HCT116 (cell line): ENCODE measurements around the gene MEIOSIN. TPM values are rescaled to one million over a fixed set of nuclear protein-coding genes. Genes with fewer than 3 reads are reported as not detected.

Experiments used
- ATAC-seq: fragments of 200-7000 bp; cut with Tn5 transposase; 2 replicates; pipeline ENCODE4 v1.9.1; 2020; ENCODE audit warnings: mild to moderate bottlenecking, moderate library complexity
- BruUV-seq: library from RNA; stranded (reverse); fragments of 400-500 nt; replicated peaks from 2 replicates; lab custom pipeline; 2021; lab: Mats Ljungman, UMichigan
- CTCF ChIA-PET: fragments of 300-600 bp; sonication (Branson Sonifier 250); formaldehyde crosslinking; loops from one replicate; lab custom pipeline; 2021; ENCODE audit warnings: antibody characterized with exemption; lab: Charles Lee
- POLR2A ChIA-PET: fragments of 300-600, 350-600 bp; sonication (Branson Sonifier 250); formaldehyde crosslinking; loops from one replicate; lab custom pipeline; 2021; ENCODE audit warnings: antibody characterized with exemption; lab: Charles Lee
- RAD21 ChIA-PET, 2 experiments: fragments of 300-600 bp; sonication (Branson Sonifier 250); formaldehyde crosslinking; loops; one replicate each; lab custom pipeline; 2023; ENCODE audit warnings: low total read pairs in 2 of 2; ENCODE audit not compliant: uncharacterized antibody in 2 of 2, unreplicated experiment in 2 of 2, low non-redundant PET in 1 of 2; lab: Charles Lee
- DNase-seq: peaks from one replicate; pipeline ENCODE4 v3.0.0-alpha.2; 2010; ENCODE audit warnings: low read depth, low spot score
- H2AFZ ChIP-seq: fragments of 200-600 bp; shearing (Covaris generic), sonication (generic); 2 replicates; pipeline ENCODE4 v1.6.1; 2017; ENCODE audit warnings: low read depth, mixed run types, mixed read lengths, antibody characterized with exemption, low read length; ENCODE audit not compliant: poor library complexity, severe bottlenecking
- H3K27ac ChIP-seq: 2 replicates; pipeline ENCODE4 v1.5.1; 2012; ENCODE audit warnings: low read depth, low read length
- H3K27me3 ChIP-seq: fragments of 200-600 bp; sonication (generic); 2 replicates; pipeline ENCODE4 v1.6.1; 2016; ENCODE audit warnings: mixed run types, low read length, mixed read lengths; ENCODE audit not compliant: insufficient read depth
- H3K36me3 ChIP-seq, 2 experiments: fragments of 200-500 bp in 1 of 2; fragments of 200-600 bp in 1 of 2; sonication (Bioruptor generic) in 1 of 2; sonication (generic) in 1 of 2; 2 replicates each; pipeline versions ENCODE4 v1.5.1 to v1.6.1; 2014 to 2016; ENCODE audit warnings: low read length in 2 of 2, inconsistent platforms in 1 of 2, mixed read lengths in 1 of 2, mixed run types in 1 of 2; ENCODE audit not compliant: insufficient read depth in 2 of 2, control insufficient read depth in 1 of 2
- H3K4me1 ChIP-seq, 2 experiments: fragments of 200-600 bp in 1 of 2; sonication (generic) in 1 of 2; 2 replicates each; pipeline versions ENCODE4 v1.5.1 to v1.6.1; 2012 to 2017; ENCODE audit warnings: low read length in 2 of 2, inconsistent platforms in 1 of 2, mild to moderate bottlenecking in 1 of 2, mixed read lengths in 1 of 2, mixed run types in 1 of 2, moderate library complexity in 1 of 2; ENCODE audit not compliant: insufficient read depth in 2 of 2, control insufficient read depth in 1 of 2
- H3K4me2 ChIP-seq: fragments of 200-600 bp; sonication (generic); 2 replicates; pipeline ENCODE4 v1.6.1; 2017; ENCODE audit warnings: mixed run types, low read length, mixed read lengths
- H3K4me3 ChIP-seq, 2 experiments: fragments of 200-600 bp in 1 of 2; sonication (generic) in 1 of 2; replicated peaks in 1 of 2; 2 replicates each; pipeline ENCODE4 v1.5.1; 2011 to 2016; ENCODE audit warnings: low read length in 2 of 2, control low read depth in 1 of 2, low read depth in 1 of 2, mild to moderate bottlenecking in 1 of 2, mixed read lengths in 1 of 2, mixed run types in 1 of 2
- H3K79me2 ChIP-seq: fragments of 200-600 bp; sonication (generic); 2 replicates; pipeline ENCODE4 v1.6.1; 2017; ENCODE audit warnings: mild to moderate bottlenecking, mixed run types, low read length, moderate library complexity, mixed read lengths; ENCODE audit not compliant: insufficient read depth
- H3K9ac ChIP-seq: fragments of 200-600 bp; sonication (generic); 2 replicates; pipeline ENCODE4 v1.6.1; 2016; ENCODE audit warnings: low read length, mixed read lengths
- H3K9me2 ChIP-seq: fragments of 200-600 bp; sonication (generic), shearing (Covaris generic); 2 replicates; pipeline ENCODE4 v1.6.1; 2017; ENCODE audit warnings: mixed run types, mild to moderate bottlenecking, moderate library complexity; ENCODE audit not compliant: insufficient read depth
- H3K9me3 ChIP-seq, 2 experiments: fragments of 200-500 bp in 1 of 2; fragments of 200-600 bp in 1 of 2; sonication (Bioruptor generic) in 1 of 2; sonication (generic) in 1 of 2; 2 replicates each; pipeline ENCODE4 v1.6.1; 2014 to 2017; ENCODE audit warnings: low read length in 2 of 2, mixed read lengths in 2 of 2, inconsistent platforms in 1 of 2, low read depth in 1 of 2, mild to moderate bottlenecking in 1 of 2, mixed run types in 1 of 2, moderate library complexity in 1 of 2; ENCODE audit not compliant: control insufficient read depth in 1 of 2, insufficient read depth in 1 of 2
- H4K20me1 ChIP-seq: fragments of 200-600 bp; sonication (generic), shearing (Covaris generic); 2 replicates; pipeline ENCODE4 v1.6.1; 2017; ENCODE audit warnings: mixed run types, mild to moderate bottlenecking, moderate library complexity; ENCODE audit not compliant: insufficient read depth
- CEBPB ChIP-seq: IDR thresholded peaks from 2 replicates; pipeline ENCODE4 v1.6.1; 2012; ENCODE audit warnings: low read depth
- POLR2A ChIP-seq: IDR thresholded peaks from 2 replicates; pipeline ENCODE4 v1.7.0; 2011; ENCODE audit warnings: borderline replicate concordance; ENCODE audit not compliant: insufficient read depth, insufficient read length; ENCODE audit errors: extremely low read depth
- POLR2AphosphoS5 ChIP-seq: IDR thresholded peaks from 2 replicates; pipeline ENCODE4 v1.6.1; 2011; ENCODE audit warnings: mild to moderate bottlenecking, low read depth, low read length, moderate library complexity
- RAD21 ChIP-seq: IDR thresholded peaks from 2 replicates; pipeline ENCODE4 v1.6.1; 2012; ENCODE audit warnings: low read depth, mild to moderate bottlenecking
- SIN3A ChIP-seq: IDR thresholded peaks from 2 replicates; pipeline ENCODE4 v1.6.1; 2012; ENCODE audit warnings: low read depth
- SP1 ChIP-seq: IDR thresholded peaks from 2 replicates; pipeline ENCODE4 v1.6.1; 2012; ENCODE audit warnings: low read depth
- SRF ChIP-seq: IDR thresholded peaks from 2 replicates; pipeline ENCODE4 v1.6.1; 2012; ENCODE audit warnings: low read depth
- TCF7L2 ChIP-seq: IDR thresholded peaks from 2 replicates; pipeline ENCODE4 v1.7.0; 2011; ENCODE audit warnings: borderline replicate concordance, inconsistent platforms; ENCODE audit not compliant: insufficient read depth, insufficient read length; ENCODE audit errors: extremely low read depth
- YY1 ChIP-seq: IDR thresholded peaks from 2 replicates; pipeline ENCODE4 v1.6.1; 2011; ENCODE audit warnings: low read length, low read depth, moderate library complexity, mild to moderate bottlenecking; ENCODE audit not compliant: insufficient replicate concordance; ENCODE audit errors: extremely low read depth
- ZFX ChIP-seq: fragments of 450-650 bp; IDR thresholded peaks from 2 replicates; pipeline ENCODE4 v1.6.1; 2017
- intact Hi-C: fragments of 100-400 bp; cut with micrococcal nuclease; formaldehyde crosslinking; loops from 2 replicates; pipeline ENCODE4 v1.10.0; 2022
- total RNA-seq: library from RNA; stranded (reverse); gene quantifications from one replicate; pipeline ENCODE4 v1.2.1, GENCODE V29; 2021; ENCODE audit not compliant: unreplicated experiment
- TF ChIP-seq, protein P1 (sequence below): IDR thresholded peaks from 2 replicates; pipeline ENCODE4 v1.6.1; 2012

MEIOSIN gene
- total RNA-seq, 1 experiment from 2014 or later, result 2.1 TPM

DNA sequence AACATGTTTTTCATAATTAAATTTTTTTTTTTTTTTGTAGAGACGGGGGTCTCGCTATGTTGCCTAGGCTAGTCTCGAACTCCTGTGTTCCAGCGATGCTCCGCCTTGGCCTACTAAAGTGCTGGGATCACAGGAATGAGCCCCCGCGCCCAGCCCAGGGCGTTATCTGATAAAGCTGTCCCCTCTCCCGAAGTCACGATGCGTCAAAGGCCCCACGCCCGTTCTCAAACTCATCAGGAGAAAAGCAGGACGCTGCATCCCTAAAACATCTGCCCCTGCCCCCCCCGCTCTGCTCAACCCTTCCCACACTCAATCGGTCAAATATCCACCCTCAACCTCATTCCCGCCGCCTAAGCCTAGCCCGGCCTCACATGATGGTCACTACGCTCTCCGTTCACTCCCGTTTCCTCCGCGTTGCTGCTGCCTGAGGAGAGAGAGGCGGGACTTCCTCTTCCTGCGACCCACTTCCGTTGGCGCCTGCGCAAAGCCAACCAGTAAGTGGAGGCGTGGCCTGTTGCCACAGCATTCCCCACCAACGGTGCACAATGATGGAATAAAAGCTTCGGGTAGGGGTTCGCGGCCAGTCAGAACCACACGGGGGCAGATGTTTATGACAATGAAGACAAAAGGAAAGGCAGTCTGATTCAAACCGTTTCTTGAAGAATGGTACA lies 41.6 kb upstream of the MEIOSIN start, which contains the start of gene SNRPD2 (continued):
- no peak for TF ChIP-seq TCF7L2
- TF ChIP-seq CEBPB, result no peak

DNA sequence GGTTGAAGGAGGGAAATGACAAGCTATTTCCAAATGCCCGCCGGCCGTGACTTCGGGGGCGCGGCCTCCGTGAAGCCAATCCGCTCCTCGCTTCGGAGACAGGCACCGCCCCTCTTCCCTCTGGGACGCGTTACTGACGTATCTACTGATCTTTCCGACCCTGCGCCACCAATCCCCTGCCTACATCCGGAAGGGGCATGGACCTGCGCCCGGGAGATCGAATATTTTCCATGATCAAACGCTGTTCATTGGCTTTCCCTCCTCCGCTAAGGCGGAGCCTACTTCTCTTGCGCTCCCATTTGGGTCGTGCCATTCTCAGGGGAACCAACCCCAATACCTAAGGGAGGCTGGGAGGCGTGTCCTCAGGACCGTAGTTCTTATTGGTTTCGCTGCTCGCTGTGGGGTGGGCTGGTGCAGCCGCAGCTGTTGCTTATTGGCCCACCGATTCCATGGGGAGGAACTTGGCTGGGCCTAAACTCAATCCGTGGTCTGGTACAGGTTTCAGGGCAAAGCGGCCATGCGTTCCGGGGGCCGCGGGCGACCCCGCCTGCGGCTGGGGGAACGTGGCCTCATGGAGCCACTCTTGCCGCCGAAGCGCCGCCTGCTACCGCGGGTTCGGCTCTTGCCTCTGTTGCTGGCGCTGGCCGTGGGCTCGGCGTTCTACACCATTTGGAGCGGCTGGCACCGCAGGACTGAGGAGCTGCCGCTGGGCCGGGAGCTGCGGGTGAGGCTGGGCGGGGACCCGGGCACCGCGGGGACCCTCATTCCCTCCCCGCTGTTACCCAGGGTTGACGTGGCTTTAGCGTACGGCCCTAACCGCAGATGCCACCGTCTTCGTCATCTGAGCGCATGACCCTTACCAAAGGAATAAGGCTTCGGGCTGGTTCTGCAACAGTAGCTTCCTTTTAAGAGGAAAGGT lies 40.8 kb upstream of the MEIOSIN start, which contains the start of gene QPCTL:
Gene QPCTL, plus strand, starts transcription at position 480 of the 919 bp plus-strand sequence. Its CDS starts 38 bp downstream, at position 518.
- Histone ChIP-seq H3K4me2 (peak within 1 kb of the TSS; percentile 95), H3K79me2 (peaks cover 45% of the 10 kb centered on the region), H3K27ac (peak within 1 kb of the TSS; percentile 79), H3K9me2 (no peaks in the 10 kb centered on the region), H4K20me1 (no peaks in the 10 kb centered on the region; the same call in 1 of the 2 replicates)
- POLR2A ChIA-PET, result interaction anchor here (0.7 to 4.3 kb wide), 14 partner anchors 10 to 1548 kb away, joined by 3 to 24 read pairs (median 6); partner anchors contain the start of genes FOSB and SIX5
- RAD21 ChIA-PET, result interaction anchor here (0.8 to 1.8 kb wide), 3 partner anchors 25 to 77 kb away, joined by 3 to 4 read pairs (median 4); partner anchors contain the start of gene SIX5 (in 1 of the 2)
- TF ChIP-seq SRF, result peak; percentile 62; the same call in 1 of the 2 replicates
- TF ChIP-seq YY1, result no peak
- peak; percentile 94 for TF ChIP-seq TCF7L2
- TF ChIP-seq SP1, result peak; percentile 79
- no peak for TF ChIP-seq RAD21
- TF ChIP-seq SIN3A, result peak; percentile 63
- TF ChIP-seq ZFX, result peak; percentile 69; the same call in 1 of the 2 replicates
- TF ChIP-seq POLR2A, result peak; percentile 61
- peak; percentile 85 for TF ChIP-seq POLR2AphosphoS5
- TF ChIP-seq, protein P1, sequence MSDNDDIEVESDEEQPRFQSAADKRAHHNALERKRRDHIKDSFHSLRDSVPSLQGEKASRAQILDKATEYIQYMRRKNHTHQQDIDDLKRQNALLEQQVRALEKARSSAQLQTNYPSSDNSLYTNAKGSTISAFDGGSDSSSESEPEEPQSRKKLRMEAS, result peak; percentile 75; the same call in 1 of the 2 replicates
- TF ChIP-seq, all 23 proteins: peak for 8
- Histone ChIP-seq H3K4me3 (peak within 1 kb of the TSS; percentile 86 to 98), H3K4me1 (peaks cover 3 to 13% of the 10 kb centered on the region in 2 experiments; a peak in 3 of 4 replicates), H3K36me3 (peaks cover 9 to 30% of the 10 kb centered on the region in 2 experiments), H3K27me3 (no peaks in the 10 kb centered on the region), H3K9me3 (no peaks in the 10 kb centered on the region), H3K9ac (peak within 1 kb of the TSS; percentile 97), H2AFZ (peak within 1 kb of the TSS; percentile 86)
- no TSS peak for BruUV-seq
- ATAC-seq (peak; percentile 91), DNase-seq (peak; percentile 99)
- CTCF ChIA-PET, result interaction anchor here (0.6 to 2.9 kb wide), 13 partner anchors 11 to 1557 kb away, joined by 3 to 28 read pairs (median 8); partner anchors contain the start of gene SIX5
- intact Hi-C loops, result loop anchor here (2.0 kb wide), 1 partner anchor 78 kb away; no protein-coding TSS in a partner anchor
